ENCODE data around the gene PROB1. TPM values are rescaled to one million over a fixed set of nuclear protein-coding genes. Genes with fewer than 3 reads are reported as not detected.

PROB1 gene
- total RNA-seq, 1 experiment from 2014 or later = 1.9 TPM

- H3K27ac Mint-ChIP-seq (ENCODE audit: unreplicated experiment) = no peak overlapping the region
- peaks cover 21% of the 10 kb centered on the region for H3K27me3 Mint-ChIP-seq (ENCODE audit: unreplicated experiment)
- TF ChIP-seq, protein P1, sequence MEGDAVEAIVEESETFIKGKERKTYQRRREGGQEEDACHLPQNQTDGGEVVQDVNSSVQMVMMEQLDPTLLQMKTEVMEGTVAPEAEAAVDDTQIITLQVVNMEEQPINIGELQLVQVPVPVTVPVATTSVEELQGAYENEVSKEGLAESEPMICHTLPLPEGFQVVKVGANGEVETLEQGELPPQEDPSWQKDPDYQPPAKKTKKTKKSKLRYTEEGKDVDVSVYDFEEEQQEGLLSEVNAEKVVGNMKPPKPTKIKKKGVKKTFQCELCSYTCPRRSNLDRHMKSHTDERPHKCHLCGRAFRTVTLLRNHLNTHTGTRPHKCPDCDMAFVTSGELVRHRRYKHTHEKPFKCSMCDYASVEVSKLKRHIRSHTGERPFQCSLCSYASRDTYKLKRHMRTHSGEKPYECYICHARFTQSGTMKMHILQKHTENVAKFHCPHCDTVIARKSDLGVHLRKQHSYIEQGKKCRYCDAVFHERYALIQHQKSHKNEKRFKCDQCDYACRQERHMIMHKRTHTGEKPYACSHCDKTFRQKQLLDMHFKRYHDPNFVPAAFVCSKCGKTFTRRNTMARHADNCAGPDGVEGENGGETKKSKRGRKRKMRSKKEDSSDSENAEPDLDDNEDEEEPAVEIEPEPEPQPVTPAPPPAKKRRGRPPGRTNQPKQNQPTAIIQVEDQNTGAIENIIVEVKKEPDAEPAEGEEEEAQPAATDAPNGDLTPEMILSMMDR (IDR thresholded peaks at IDR 0.05; ENCODE audit: unreplicated experiment) = no peak
- no peaks in the 10 kb centered on the region for H3K9me3 Mint-ChIP-seq (ENCODE audit: low read depth, unreplicated experiment)
- peaks cover 11% of the 10 kb centered on the region for H3K36me3 Mint-ChIP-seq (ENCODE audit: insufficient read depth, unreplicated experiment)
- no peak for DNase-seq
- intact Hi-C loops (cut with micrococcal nuclease; ENCODE audit: unreplicated experiment) = no loop called here
- BruUV-seq (replicated peaks) = no TSS peak
- peak overlapping the region; percentile 93 for H3K4me3 Mint-ChIP-seq (ENCODE audit: low read depth, unreplicated experiment)
- H3K4me1 Mint-ChIP-seq (ENCODE audit: low read depth, unreplicated experiment) = peaks cover 18% of the 10 kb centered on the region
- CTCF ChIA-PET = interaction anchor here (0.5 to 1.3 kb wide), 5 partner anchors 9 to 1012 kb away, joined by 3 to 7 read pairs (median 4); partner anchors contain the start of genes SPATA24 and STING1
Observed at GRCh38 chr5:139438707-139439012, 43.8 kb upstream of the PROB1 start.

DNA sequence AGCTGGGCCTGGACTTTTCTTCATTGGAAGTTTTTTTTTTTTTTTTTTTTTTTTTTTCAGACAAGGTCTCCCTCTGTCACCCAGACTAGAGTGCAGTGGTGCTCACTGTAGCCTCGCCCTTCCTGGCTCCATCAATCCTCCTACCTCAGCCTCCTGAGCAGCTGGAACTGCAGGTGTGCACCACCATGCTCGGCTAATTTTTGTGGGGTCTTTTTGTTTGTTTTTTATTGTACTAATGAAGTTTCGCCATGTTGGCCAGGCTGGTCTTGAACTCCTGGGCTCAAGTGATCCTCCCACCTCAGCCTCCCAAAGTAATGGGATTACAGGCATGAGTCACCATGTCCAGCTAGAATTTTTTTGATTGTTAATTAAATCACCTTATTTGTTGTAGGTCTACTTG lies 40.8 kb upstream of the PROB1 start:
- no peaks in the 10 kb centered on the region for H3K9me3 Mint-ChIP-seq (ENCODE audit: low read depth, unreplicated experiment)
- H3K36me3 Mint-ChIP-seq (ENCODE audit: insufficient read depth, unreplicated experiment) = peaks cover 11% of the 10 kb centered on the region
- CTCF ChIA-PET = no interaction called here
- TF ChIP-seq, protein P1 (IDR thresholded peaks at IDR 0.05; ENCODE audit: unreplicated experiment) = no peak
- no TSS peak for BruUV-seq (replicated peaks)
- no peak overlapping the region for H3K4me3 Mint-ChIP-seq (ENCODE audit: low read depth, unreplicated experiment)
- no peak for DNase-seq
- H3K4me1 Mint-ChIP-seq (ENCODE audit: low read depth, unreplicated experiment) = peaks cover 18% of the 10 kb centered on the region
- intact Hi-C loops (cut with micrococcal nuclease; ENCODE audit: unreplicated experiment) = no loop called here
- no peak overlapping the region for H3K27ac Mint-ChIP-seq (ENCODE audit: unreplicated experiment)
- H3K27me3 Mint-ChIP-seq (ENCODE audit: unreplicated experiment) = no peaks in the 10 kb centered on the region

GRCh38 chr5:139431706-139432105 lies 36.8 kb upstream of the PROB1 start:
- intact Hi-C loops (cut with micrococcal nuclease; ENCODE audit: unreplicated experiment) = no loop called here
- no peak for DNase-seq
- no peaks in the 10 kb centered on the region for H3K36me3 Mint-ChIP-seq (ENCODE audit: insufficient read depth, unreplicated experiment)
- CTCF ChIA-PET = no interaction called here
- no peaks in the 10 kb centered on the region for H3K27me3 Mint-ChIP-seq (ENCODE audit: unreplicated experiment)
- H3K4me1 Mint-ChIP-seq (ENCODE audit: low read depth, unreplicated experiment) = no peaks in the 10 kb centered on the region
- TF ChIP-seq, protein P1 (IDR thresholded peaks at IDR 0.05; ENCODE audit: unreplicated experiment) = no peak
- BruUV-seq (replicated peaks) = no TSS peak
- no peak overlapping the region for H3K27ac Mint-ChIP-seq (ENCODE audit: unreplicated experiment)
- H3K9me3 Mint-ChIP-seq (ENCODE audit: low read depth, unreplicated experiment) = no peaks in the 10 kb centered on the region
- no peak overlapping the region for H3K4me3 Mint-ChIP-seq (ENCODE audit: low read depth, unreplicated experiment)

DNA sequence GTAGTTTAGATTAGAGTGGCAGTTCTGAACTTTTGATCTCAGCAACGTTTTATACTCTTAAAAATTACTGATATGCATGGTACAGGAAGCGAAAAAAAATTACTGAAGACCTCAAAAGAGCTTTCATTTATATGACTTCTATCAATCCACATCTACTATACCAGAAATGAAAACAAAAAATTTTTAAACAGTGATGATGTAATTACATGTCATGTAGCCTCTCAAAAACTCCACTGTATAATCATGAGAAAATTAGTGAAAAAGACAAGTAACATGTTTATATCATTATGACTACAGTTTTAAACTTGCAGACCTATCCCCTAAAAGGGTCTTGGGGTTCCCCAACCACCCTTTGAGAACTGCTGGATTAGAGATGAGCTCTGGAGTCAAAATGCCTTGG lies 35.1 kb upstream of the PROB1 start:
- CTCF ChIA-PET = interaction anchor here (0.7 kb wide), 1 partner anchor 9 kb away, joined by 3 read pairs; no protein-coding TSS in a partner anchor
- TF ChIP-seq, protein P1 (IDR thresholded peaks at IDR 0.05; ENCODE audit: unreplicated experiment) = no peak
- intact Hi-C loops (cut with micrococcal nuclease; ENCODE audit: unreplicated experiment) = no loop called here
- no TSS peak for BruUV-seq (replicated peaks)
- H3K4me3 Mint-ChIP-seq (ENCODE audit: low read depth, unreplicated experiment) = no peak overlapping the region
- H3K4me1 Mint-ChIP-seq (ENCODE audit: low read depth, unreplicated experiment) = no peaks in the 10 kb centered on the region
- no peaks in the 10 kb centered on the region for H3K36me3 Mint-ChIP-seq (ENCODE audit: insufficient read depth, unreplicated experiment)
- no peak overlapping the region for H3K27ac Mint-ChIP-seq (ENCODE audit: unreplicated experiment)
- H3K27me3 Mint-ChIP-seq (ENCODE audit: unreplicated experiment) = no peaks in the 10 kb centered on the region
- no peaks in the 10 kb centered on the region for H3K9me3 Mint-ChIP-seq (ENCODE audit: low read depth, unreplicated experiment)
- DNase-seq = no peak
